ENCODE measurements around the gene TMEM131L.

The TMEM131L gene

DNA sequence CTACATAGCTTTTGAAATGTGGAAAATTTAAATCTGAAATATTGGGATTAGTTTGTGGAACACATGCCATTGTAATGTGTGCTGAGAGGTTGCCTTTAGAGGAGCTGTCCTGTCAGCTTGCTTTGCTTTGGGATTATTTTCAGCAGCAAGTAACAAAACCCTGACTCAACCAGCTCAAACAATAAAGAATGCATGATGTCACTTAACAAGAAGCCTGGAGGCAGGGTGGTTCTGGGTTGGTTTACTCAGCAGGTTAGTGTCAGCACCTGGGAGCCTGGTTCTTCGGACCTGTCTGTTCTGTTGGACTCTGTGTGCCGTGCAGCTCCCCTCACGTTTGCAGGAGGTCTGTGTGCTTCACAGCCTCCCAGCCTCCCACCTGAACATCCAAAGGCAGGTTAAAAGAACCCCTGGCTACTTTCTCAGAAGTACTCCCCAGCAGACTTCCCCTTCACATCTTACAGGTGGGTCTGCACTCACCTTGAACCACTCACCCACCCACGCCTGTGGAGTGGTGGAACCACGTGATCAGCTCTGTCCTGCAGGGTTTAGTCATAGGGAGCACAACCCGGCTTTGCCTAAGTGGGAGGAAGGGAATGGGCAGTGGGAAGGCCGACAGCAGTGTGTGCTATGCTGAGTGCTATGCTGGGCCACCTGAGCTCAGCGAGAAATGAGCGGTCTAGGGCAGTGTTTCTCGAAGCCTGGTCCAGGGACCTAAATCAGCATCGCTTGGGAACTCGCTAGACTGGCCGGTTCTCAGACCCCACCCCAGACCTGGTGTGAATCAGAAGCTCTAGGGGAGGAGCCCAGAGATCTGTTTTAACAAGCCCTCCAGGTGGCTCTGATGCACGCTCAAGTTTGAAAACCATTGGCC, 20.4 kb downstream of the TMEM131L start:
- peak; percentile 94 for DNase-seq
- H3K4ac ChIP-seq (ENCODE audit: low read depth, low read length): no peak overlapping the region
- no peak overlapping the region for H4K5ac ChIP-seq (ENCODE audit: low read length)
- H2BK5ac ChIP-seq (ENCODE audit: low read length): no peak overlapping the region
- H3K4me2 ChIP-seq (ENCODE audit: low read length): no peak overlapping the region
- no peaks in the 10 kb centered on the region for H3K27me3 ChIP-seq (ENCODE audit: insufficient read depth, low read length, poor library complexity)
- no peak overlapping the region for H4K8ac ChIP-seq (ENCODE audit: low read depth, low read length)
- no peak overlapping the region for H3K9ac ChIP-seq (ENCODE audit: low read length)
- peaks cover 3% of the 10 kb centered on the region for H3K79me2 ChIP-seq (ENCODE audit: control insufficient read depth, insufficient read depth, low read length)
- H3K4me3 ChIP-seq (ENCODE audit: low read length): no peak overlapping the region
- WGBS (ENCODE audit: extremely low coverage, insufficient coverage, low lambda C conversion rate): no CpG with 5 or more reads among the region's 14 CpGs
- H3K27ac ChIP-seq (ENCODE audit: low read depth, low read length): peak overlapping the region; percentile 1
- H3K4me1 ChIP-seq (ENCODE audit: control insufficient read depth, low read depth, low read length): peaks cover 26% of the 10 kb centered on the region
- H2BK120ac ChIP-seq (ENCODE audit: low read depth, low read length): no peak overlapping the region
- no peak overlapping the region for H3K23ac ChIP-seq (ENCODE audit: low read length)
- no peak overlapping the region for H2AK5ac ChIP-seq (ENCODE audit: low read length)
- H3K18ac ChIP-seq (ENCODE audit: low read length): no peak overlapping the region
- H3K79me1 ChIP-seq (ENCODE audit: low read length): peaks cover 4% of the 10 kb centered on the region
- no peak overlapping the region for H2BK15ac ChIP-seq (replicated peaks; ENCODE audit: low read depth)
- H3K36me3 ChIP-seq (ENCODE audit: control insufficient read depth, insufficient read depth, low read length): no peaks in the 10 kb centered on the region
- H3K56ac ChIP-seq (ENCODE audit: low read length): peak overlapping the region; percentile 11

DNA sequence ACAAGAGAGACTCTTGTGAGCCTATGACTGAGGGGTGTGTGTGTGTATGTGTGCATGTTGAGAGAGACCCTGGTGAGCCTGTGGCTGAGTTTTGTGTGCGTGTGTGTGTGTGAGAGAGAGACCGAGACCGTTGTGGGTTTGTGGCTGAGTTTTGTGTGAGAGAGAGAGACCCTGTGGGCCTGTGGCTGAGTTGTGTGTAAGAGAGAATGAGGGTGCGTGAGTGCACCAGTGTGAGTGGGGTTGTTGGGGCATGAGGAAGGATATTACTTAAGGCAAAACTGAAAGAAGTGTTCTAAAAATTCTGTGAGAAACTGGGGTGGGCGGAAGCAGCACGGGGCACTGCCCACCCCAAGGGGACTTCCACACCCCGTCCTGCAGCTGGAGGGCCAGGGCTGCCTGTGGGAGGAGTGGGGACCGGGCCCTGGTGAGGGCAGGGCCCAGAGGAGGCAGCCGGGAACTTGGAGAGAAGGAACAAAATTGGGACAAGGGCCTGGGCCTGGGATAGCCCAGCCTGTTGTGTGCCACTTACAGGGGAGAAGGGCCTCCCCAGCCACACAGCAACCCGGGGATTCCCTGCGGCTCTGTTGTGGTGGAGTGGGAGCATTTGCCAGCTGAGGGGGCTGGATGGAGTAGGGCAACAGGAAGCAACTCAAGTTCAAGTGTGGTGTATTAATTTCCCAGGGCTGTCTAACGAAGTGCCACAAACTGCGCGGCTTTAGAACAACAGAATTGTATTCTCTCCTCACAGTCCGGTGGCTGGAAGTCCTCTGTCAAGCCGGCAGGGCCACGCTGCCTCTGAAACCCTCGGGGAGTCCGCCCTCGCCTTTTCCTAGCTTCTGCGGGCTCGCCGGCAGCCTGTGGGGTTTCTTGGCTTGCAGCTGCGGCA, 22.1 kb downstream of the TMEM131L start:
- Histone ChIP-seq H2BK120ac (ENCODE audit: low read depth, low read length) (no peak overlapping the region), H2BK5ac (ENCODE audit: low read length) (peak overlapping the region; percentile 76), H2AK5ac (ENCODE audit: low read length) (peak overlapping the region; percentile 88), H3K79me1 (ENCODE audit: low read length) (peaks cover 4% of the 10 kb centered on the region), H3K36me3 (ENCODE audit: control insufficient read depth, insufficient read depth, low read length) (no peaks in the 10 kb centered on the region), H3K27me3 (ENCODE audit: insufficient read depth, low read length, poor library complexity) (no peaks in the 10 kb centered on the region), H3K56ac (ENCODE audit: low read length) (peak overlapping the region; percentile 80), H4K5ac (ENCODE audit: low read length) (no peak overlapping the region), H3K9ac (ENCODE audit: low read length) (peak overlapping the region; percentile 33), H3K18ac (ENCODE audit: low read length) (peak overlapping the region; percentile 32), H3K79me2 (ENCODE audit: control insufficient read depth, insufficient read depth, low read length) (peaks cover 3% of the 10 kb centered on the region), H2BK15ac (replicated peaks; ENCODE audit: low read depth) (no peak overlapping the region), H3K4me2 (ENCODE audit: low read length) (no peak overlapping the region), H3K4me1 (ENCODE audit: control insufficient read depth, low read depth, low read length) (peaks cover 26% of the 10 kb centered on the region), H3K4me3 (ENCODE audit: low read length) (no peak overlapping the region), H3K4ac (ENCODE audit: low read depth, low read length) (no peak overlapping the region), H3K23ac (ENCODE audit: low read length) (peak overlapping the region; percentile 48), H4K8ac (ENCODE audit: low read depth, low read length) (no peak overlapping the region), H3K27ac (ENCODE audit: low read depth, low read length) (no peak overlapping the region)
- WGBS (ENCODE audit: extremely low coverage, insufficient coverage, low lambda C conversion rate): no CpG with 5 or more reads among the region's 24 CpGs
- DNase-seq: no peak

DNA sequence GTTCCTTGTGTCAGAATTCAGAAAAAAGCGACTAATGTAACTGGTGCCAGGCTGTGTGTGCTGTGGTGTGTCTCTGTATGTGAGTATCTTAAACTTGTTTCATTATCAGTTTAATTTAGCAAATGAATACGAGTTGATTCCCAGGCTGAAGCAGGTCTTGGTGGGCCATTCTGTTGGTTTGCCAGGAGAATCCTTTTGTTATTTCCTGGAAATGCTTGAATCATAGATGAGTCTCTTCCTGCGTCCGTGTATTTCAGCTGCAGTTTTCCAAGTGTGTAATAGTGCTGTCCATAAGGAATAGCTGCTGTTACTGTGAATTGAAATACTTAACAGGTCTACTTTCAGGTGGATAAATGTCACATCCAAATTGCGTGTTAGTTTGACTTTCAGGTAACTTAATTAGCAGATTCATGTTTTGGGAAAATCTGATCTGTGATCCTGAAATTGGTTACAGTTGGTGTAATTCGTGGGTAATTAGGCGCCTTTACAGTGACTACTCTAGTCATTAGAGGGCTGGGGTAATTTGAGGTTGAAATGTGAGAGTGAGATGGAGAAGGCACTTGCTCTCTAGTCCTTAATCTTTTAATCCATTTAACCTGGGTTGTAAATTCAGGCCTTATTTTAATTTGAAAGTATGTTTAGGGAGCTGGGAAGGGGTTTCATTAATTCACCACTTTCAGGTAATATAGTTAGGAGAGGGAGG, 23.8 kb downstream of the TMEM131L start:
- Histone ChIP-seq H2AK5ac (ENCODE audit: low read length) (no peak overlapping the region), H3K4me3 (ENCODE audit: low read length) (no peak overlapping the region), H3K79me1 (ENCODE audit: low read length) (peaks cover 4% of the 10 kb centered on the region), H3K18ac (ENCODE audit: low read length) (no peak overlapping the region), H4K5ac (ENCODE audit: low read length) (no peak overlapping the region), H3K23ac (ENCODE audit: low read length) (no peak overlapping the region), H4K8ac (ENCODE audit: low read depth, low read length) (no peak overlapping the region), H3K4ac (ENCODE audit: low read depth, low read length) (no peak overlapping the region), H3K56ac (ENCODE audit: low read length) (no peak overlapping the region), H3K79me2 (ENCODE audit: control insufficient read depth, insufficient read depth, low read length) (peaks cover 3% of the 10 kb centered on the region), H2BK5ac (ENCODE audit: low read length) (no peak overlapping the region), H3K27me3 (ENCODE audit: insufficient read depth, low read length, poor library complexity) (no peaks in the 10 kb centered on the region), H2BK15ac (replicated peaks; ENCODE audit: low read depth) (no peak overlapping the region), H3K27ac (ENCODE audit: low read depth, low read length) (no peak overlapping the region), H2BK120ac (ENCODE audit: low read depth, low read length) (no peak overlapping the region), H3K9ac (ENCODE audit: low read length) (no peak overlapping the region), H3K4me1 (ENCODE audit: control insufficient read depth, low read depth, low read length) (peaks cover 26% of the 10 kb centered on the region), H3K4me2 (ENCODE audit: low read length) (no peak overlapping the region), H3K36me3 (ENCODE audit: control insufficient read depth, insufficient read depth, low read length) (no peaks in the 10 kb centered on the region)
- no CpG with 5 or more reads among the region's 7 CpGs for WGBS (ENCODE audit: extremely low coverage, insufficient coverage, low lambda C conversion rate)
- DNase-seq: no peak

DNA sequence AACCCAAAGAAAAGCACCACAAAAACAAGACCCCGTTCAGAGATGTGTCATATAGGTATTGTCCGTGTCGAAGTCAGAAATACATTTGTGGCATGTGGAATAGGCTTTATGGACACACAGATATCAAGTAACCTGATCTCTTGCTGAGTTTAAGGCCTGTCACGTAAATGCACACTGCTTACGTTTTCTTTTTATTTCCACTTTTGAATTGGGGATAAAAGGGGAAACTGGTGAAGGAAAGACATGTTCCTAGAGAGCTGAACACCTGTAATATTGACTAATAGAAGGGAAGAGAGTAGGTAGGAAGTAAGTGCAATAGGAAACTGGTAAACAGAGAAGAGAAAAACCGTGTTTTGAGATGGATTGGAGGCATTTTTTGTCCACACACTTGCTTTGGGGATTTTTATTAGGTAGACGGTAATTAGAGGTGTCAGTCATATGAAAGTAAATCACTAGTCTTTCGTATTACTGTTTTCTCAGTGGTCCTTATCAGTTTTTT, 24.9 kb downstream of the TMEM131L start:
- Histone ChIP-seq H2BK120ac (ENCODE audit: low read depth, low read length) (no peak overlapping the region), H2BK5ac (ENCODE audit: low read length) (no peak overlapping the region), H3K36me3 (ENCODE audit: control insufficient read depth, insufficient read depth, low read length) (no peaks in the 10 kb centered on the region), H3K4me1 (ENCODE audit: control insufficient read depth, low read depth, low read length) (peaks cover 26% of the 10 kb centered on the region), H2AK5ac (ENCODE audit: low read length) (no peak overlapping the region), H4K5ac (ENCODE audit: low read length) (no peak overlapping the region), H3K9ac (ENCODE audit: low read length) (no peak overlapping the region), H3K4me2 (ENCODE audit: low read length) (no peak overlapping the region), H3K4me3 (ENCODE audit: low read length) (no peak overlapping the region), H3K56ac (ENCODE audit: low read length) (no peak overlapping the region), H3K27me3 (ENCODE audit: insufficient read depth, low read length, poor library complexity) (no peaks in the 10 kb centered on the region), H3K23ac (ENCODE audit: low read length) (no peak overlapping the region), H3K4ac (ENCODE audit: low read depth, low read length) (no peak overlapping the region), H3K18ac (ENCODE audit: low read length) (no peak overlapping the region), H4K8ac (ENCODE audit: low read depth, low read length) (no peak overlapping the region), H3K79me2 (ENCODE audit: control insufficient read depth, insufficient read depth, low read length) (peaks cover 3% of the 10 kb centered on the region), H3K27ac (ENCODE audit: low read depth, low read length) (no peak overlapping the region), H2BK15ac (replicated peaks; ENCODE audit: low read depth) (no peak overlapping the region), H3K79me1 (ENCODE audit: low read length) (peaks cover 4% of the 10 kb centered on the region)
- DNase-seq: no peak
- WGBS (ENCODE audit: extremely low coverage, insufficient coverage, low lambda C conversion rate): no CpG with 5 or more reads among the region's 8 CpGs

DNA sequence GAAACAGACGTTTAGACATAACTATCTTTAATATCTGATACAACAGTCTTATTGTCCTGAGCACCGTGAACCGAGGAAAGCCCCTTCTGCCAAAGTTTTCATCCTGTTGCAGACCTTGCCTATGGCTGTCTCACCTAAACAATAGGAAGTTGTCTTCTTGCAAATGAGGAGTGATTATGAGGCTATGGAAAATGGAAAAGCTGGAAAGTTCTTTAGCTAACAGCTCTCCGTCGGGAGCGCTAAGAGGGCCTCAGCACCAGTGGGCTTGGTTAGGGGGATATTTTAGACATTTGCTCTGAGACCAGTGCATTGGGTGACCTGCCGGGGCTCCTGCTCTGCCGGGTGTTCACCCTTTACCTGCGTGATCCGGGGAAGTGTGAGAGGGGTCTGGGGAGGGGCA, 28.4 kb downstream of the TMEM131L start:
- Histone ChIP-seq H3K4ac (ENCODE audit: low read depth, low read length) (no peak overlapping the region), H3K9ac (ENCODE audit: low read length) (no peak overlapping the region), H2BK15ac (replicated peaks; ENCODE audit: low read depth) (no peak overlapping the region), H3K23ac (ENCODE audit: low read length) (no peak overlapping the region), H4K5ac (ENCODE audit: low read length) (no peak overlapping the region), H3K4me2 (ENCODE audit: low read length) (no peak overlapping the region), H3K79me1 (ENCODE audit: low read length) (peaks cover 5% of the 10 kb centered on the region), H3K4me3 (ENCODE audit: low read length) (no peak overlapping the region), H4K8ac (ENCODE audit: low read depth, low read length) (no peak overlapping the region), H3K4me1 (ENCODE audit: control insufficient read depth, low read depth, low read length) (peaks cover 13% of the 10 kb centered on the region), H2BK5ac (ENCODE audit: low read length) (peak overlapping the region; percentile 18), H3K18ac (ENCODE audit: low read length) (peak overlapping the region; percentile 43), H3K27ac (ENCODE audit: low read depth, low read length) (peak overlapping the region; percentile 59), H3K79me2 (ENCODE audit: control insufficient read depth, insufficient read depth, low read length) (peaks cover 3% of the 10 kb centered on the region), H3K27me3 (ENCODE audit: insufficient read depth, low read length, poor library complexity) (no peaks in the 10 kb centered on the region), H3K36me3 (ENCODE audit: control insufficient read depth, insufficient read depth, low read length) (no peaks in the 10 kb centered on the region), H2BK120ac (ENCODE audit: low read depth, low read length) (peak overlapping the region; percentile 51), H3K56ac (ENCODE audit: low read length) (peak overlapping the region; percentile 69), H2AK5ac (ENCODE audit: low read length) (no peak overlapping the region)
- peak; percentile 64 for DNase-seq
- no CpG with 5 or more reads among the region's 10 CpGs for WGBS (ENCODE audit: extremely low coverage, insufficient coverage, low lambda C conversion rate)

All from mesendoderm (in vitro differentiated cells).